Astrocyte of the cerebellum (primary cell): Measurements from ENCODE around the gene STK32C.

Source experiments
- DNase-seq: peaks from one replicate; pipeline ENCODE4 v3.0.0-alpha.2; 2011; ENCODE audit warnings: low read depth
- H3K4me3 ChIP-seq: 2 replicates; pipeline ENCODE4 v1.5.1; 2011; ENCODE audit warnings: mild to moderate bottlenecking, low read depth, low read length, moderate library complexity
- CTCF ChIP-seq: IDR thresholded peaks from 2 replicates; pipeline ENCODE4 v1.5.1; 2012; ENCODE audit warnings: low read length, low read depth, moderate library complexity, mild to moderate bottlenecking; ENCODE audit errors: missing control alignments
- in situ Hi-C: cut with HindIII; loops from 2 replicates; pipeline ENCODE4 v1.10.0; 2017; ENCODE audit warnings: low sequenced_read_pairs

Gene STK32C

GRCh38 chr10:132181691-132182425, 125.9 kb downstream of the STK32C start:
- TF ChIP-seq CTCF: no peak
- DNase-seq: no peak
- no peak overlapping the region for H3K4me3 ChIP-seq
- in situ Hi-C loops: no loop called here

GRCh38 chr10:132180736-132181135, 127.0 kb downstream of the STK32C start:
- DNase-seq: no peak

GRCh38 chr10:132179551-132180392, 128.0 kb downstream of the STK32C start:
- in situ Hi-C loops: no loop called here
- H3K4me3 ChIP-seq: no peak overlapping the region
- no peak for DNase-seq
- no peak for TF ChIP-seq CTCF

More at GRCh38 chr10:132180736-132181135, 127.0 kb downstream of the STK32C start:
- H3K4me3 ChIP-seq: no peak overlapping the region
- TF ChIP-seq CTCF: no peak
- in situ Hi-C loops: no loop called here

GRCh38 chr10:132178672-132179545, 128.8 kb downstream of the STK32C start:
- no peak for TF ChIP-seq CTCF
- DNase-seq: no peak
- in situ Hi-C loops: no loop called here
- H3K4me3 ChIP-seq: no peak overlapping the region

- no peak overlapping the region for H3K4me3 ChIP-seq
- no peak for DNase-seq
- TF ChIP-seq CTCF: no peak
- in situ Hi-C loops: no loop called here
Measured at GRCh38 chr10:132178046-132178445, 129.7 kb downstream of the STK32C start.
